Keratinocyte (primary cell): ENCODE measurements around the gene PARD3B. TPM values are rescaled to one million over a fixed set of nuclear protein-coding genes. Genes with fewer than 3 reads are reported as not detected.

Experiments used
- DNase-seq: peaks from one replicate; pipeline ENCODE4 v3.0.0-alpha.2; 2011; ENCODE audit warnings: low read depth, missing footprints, low spot score
- FAIRE-seq: peaks from 2 replicates; lab custom pipeline; 2011; peaks lifted over from hg19 to GRCh38; lab: Jason Lieb, UNC
- H2AFZ ChIP-seq: 2 replicates; pipeline ENCODE4 v1.6.0; 2012; ENCODE audit warnings: low read length, control low read depth, inconsistent platforms; ENCODE audit not compliant: control insufficient read depth
- H3K27ac ChIP-seq: 2 replicates; pipeline ENCODE4 v1.5.1; 2011; ENCODE audit warnings: low read length; ENCODE audit not compliant: control insufficient read depth, insufficient read depth
- H3K27me3 ChIP-seq: 3 replicates; pipeline ENCODE4 v1.6.0; 2011; ENCODE audit warnings: low read length; ENCODE audit not compliant: control insufficient read depth, insufficient read depth; ENCODE audit errors: extremely low read depth
- H3K36me3 ChIP-seq, 2 experiments: 2 replicates in 1 of 2; 3 replicates in 1 of 2; pipeline ENCODE4 v1.5.1; 2011; ENCODE audit warnings: low read length in 2 of 2, mild to moderate bottlenecking in 1 of 2; ENCODE audit not compliant: control insufficient read depth in 2 of 2, insufficient read depth in 2 of 2; ENCODE audit errors: extremely low read depth in 1 of 2
- H3K4me1 ChIP-seq: 3 replicates; pipeline ENCODE4 v1.5.1; 2011; ENCODE audit warnings: low read length; ENCODE audit not compliant: control insufficient read depth, insufficient read depth; ENCODE audit errors: extremely low read depth
- H3K4me2 ChIP-seq: 3 replicates; pipeline ENCODE4 v1.6.0; 2011; ENCODE audit warnings: low read depth, low read length; ENCODE audit not compliant: control insufficient read depth, insufficient read depth; ENCODE audit errors: extremely low read depth
- H3K4me3 ChIP-seq, 3 experiments: fragments of 200-600 bp in 1 of 3; sonication (generic) in 1 of 3; 2 replicates in 2 of 3; 3 replicates in 1 of 3; pipeline ENCODE4 v1.5.1; 2011 to 2016; ENCODE audit warnings: low read length in 3 of 3, mild to moderate bottlenecking in 3 of 3, control low read depth in 2 of 3, inconsistent platforms in 1 of 3, low read depth in 1 of 3, mixed read lengths in 1 of 3, mixed run types in 1 of 3, moderate library complexity in 1 of 3; ENCODE audit not compliant: control insufficient read depth in 2 of 3, insufficient read depth in 2 of 3; ENCODE audit errors: extremely low read depth in 1 of 3
- H3K79me2 ChIP-seq: 2 replicates; pipeline ENCODE4 v1.6.0; 2012; ENCODE audit warnings: low read length; ENCODE audit not compliant: control insufficient read depth, insufficient read depth
- H3K9ac ChIP-seq: 3 replicates; pipeline ENCODE4 v1.6.0; 2011; ENCODE audit warnings: low read length; ENCODE audit not compliant: control insufficient read depth, insufficient read depth; ENCODE audit errors: extremely low read depth
- H3K9me1 ChIP-seq: 3 replicates; pipeline ENCODE4 v1.6.0; 2011; ENCODE audit warnings: low read length; ENCODE audit not compliant: control insufficient read depth, insufficient read depth; ENCODE audit errors: extremely low read depth
- H3K9me3 ChIP-seq: 2 replicates; pipeline ENCODE4 v1.5.1; 2012; ENCODE audit warnings: low read depth, low read length; ENCODE audit not compliant: control insufficient read depth
- H4K20me1 ChIP-seq: 3 replicates; pipeline ENCODE4 v1.6.0; 2011; ENCODE audit warnings: low read length; ENCODE audit not compliant: control insufficient read depth, insufficient read depth; ENCODE audit errors: extremely low read depth
- EZH2 ChIP-seq: IDR thresholded peaks from one replicate; pipeline ENCODE4 v1.6.1; 2012; ENCODE audit warnings: inconsistent platforms, mild to moderate bottlenecking, low read length, moderate library complexity
- dilution Hi-C: fragments of 300-500 bp; cut with MboI; formaldehyde crosslinking; loops from one replicate; pipeline ENCODE4 v1.7.0; 2020; ENCODE audit warnings: low sequenced_read_pairs; ENCODE audit not compliant: extremely low pct_ligation_motif_present
- polyA plus RNA-seq, 5 experiments: library from polyadenylated mRNA; depleted of rRNA in 3 of 5; stranded (reverse) in 3 of 5; stranded (forward) in 1 of 5; unstranded in 1 of 5; fragments of >200 nt; gene quantifications; 1 replicate in 1 of 5; 2 replicates in 3 of 5; 3 replicates in 1 of 5; pipeline versions ENCODE4 v1.2.1 to v1.2.3, GENCODE V29; 2011 to 2012; ENCODE audit warnings: missing spikeins in 2 of 5, low read depth in 1 of 5, low replicate concordance in 1 of 5
- TF ChIP-seq, protein P1 (sequence below), 3 experiments: IDR thresholded peaks in 1 of 3; conservative IDR thresholded peaks in 1 of 3; optimal IDR thresholded peaks in 1 of 3; 2 replicates in 2 of 3; 3 replicates in 1 of 3; pipeline versions ENCODE3 to v1.5.1; 2011; ENCODE audit warnings: low read length in 3 of 3, mild to moderate bottlenecking in 3 of 3, moderate library complexity in 2 of 3, control low read depth in 1 of 3, inconsistent platforms in 1 of 3; ENCODE audit not compliant: insufficient read depth in 2 of 3; ENCODE audit errors: extremely low read depth in 1 of 3

Gene PARD3B
- polyA plus RNA-seq, 1 donor (not counting 4 experiments of a cell fraction or from before 2014, with no cell fraction given), result 1.2 TPM

DNA sequence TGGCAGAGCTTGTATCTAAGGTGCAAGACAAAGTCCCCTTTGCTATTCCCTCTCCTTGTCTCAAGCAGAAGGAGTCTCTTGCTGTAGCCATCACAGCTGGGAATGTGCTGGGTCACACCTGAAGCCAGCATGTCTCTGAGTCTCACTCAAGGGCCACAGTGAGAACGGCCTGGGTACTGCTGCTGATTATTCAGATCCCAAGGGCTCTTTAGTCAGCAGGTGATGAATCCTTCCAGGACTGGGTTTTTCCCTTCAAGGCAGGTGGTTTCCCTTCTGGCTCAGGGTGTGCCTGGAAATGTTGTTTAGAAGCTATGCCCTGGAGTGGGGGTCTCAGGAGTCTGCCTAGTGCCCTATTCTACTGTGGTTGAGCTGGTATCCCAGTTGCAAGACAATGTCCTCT, 356.3 kb downstream of the PARD3B start:
- Histone ChIP-seq H3K27ac (no peak overlapping the region), H3K27me3 (no peaks in the 10 kb centered on the region), H3K4me1 (peaks cover 9% of the 10 kb centered on the region), H3K36me3 (no peaks in the 10 kb centered on the region), H2AFZ (no peak overlapping the region), H3K4me3 (no peak overlapping the region), H3K4me2 (no peak overlapping the region), H3K9ac (no peak overlapping the region), H3K9me3 (no peaks in the 10 kb centered on the region), H4K20me1 (no peaks in the 10 kb centered on the region), H3K79me2 (no peaks in the 10 kb centered on the region), H3K9me1 (no peaks in the 10 kb centered on the region)
- FAIRE-seq (no peak), DNase-seq (no peak)
- dilution Hi-C loops, result no loop called here
- TF ChIP-seq, protein P1, sequence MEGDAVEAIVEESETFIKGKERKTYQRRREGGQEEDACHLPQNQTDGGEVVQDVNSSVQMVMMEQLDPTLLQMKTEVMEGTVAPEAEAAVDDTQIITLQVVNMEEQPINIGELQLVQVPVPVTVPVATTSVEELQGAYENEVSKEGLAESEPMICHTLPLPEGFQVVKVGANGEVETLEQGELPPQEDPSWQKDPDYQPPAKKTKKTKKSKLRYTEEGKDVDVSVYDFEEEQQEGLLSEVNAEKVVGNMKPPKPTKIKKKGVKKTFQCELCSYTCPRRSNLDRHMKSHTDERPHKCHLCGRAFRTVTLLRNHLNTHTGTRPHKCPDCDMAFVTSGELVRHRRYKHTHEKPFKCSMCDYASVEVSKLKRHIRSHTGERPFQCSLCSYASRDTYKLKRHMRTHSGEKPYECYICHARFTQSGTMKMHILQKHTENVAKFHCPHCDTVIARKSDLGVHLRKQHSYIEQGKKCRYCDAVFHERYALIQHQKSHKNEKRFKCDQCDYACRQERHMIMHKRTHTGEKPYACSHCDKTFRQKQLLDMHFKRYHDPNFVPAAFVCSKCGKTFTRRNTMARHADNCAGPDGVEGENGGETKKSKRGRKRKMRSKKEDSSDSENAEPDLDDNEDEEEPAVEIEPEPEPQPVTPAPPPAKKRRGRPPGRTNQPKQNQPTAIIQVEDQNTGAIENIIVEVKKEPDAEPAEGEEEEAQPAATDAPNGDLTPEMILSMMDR (optimal IDR thresholded peaks at IDR 0.05 in 1 of 3, IDR thresholded peaks at IDR 0.05 in 1 of 3, conservative IDR thresholded peaks at IDR 0.05 in 1 of 3; ENCODE audit: extremely low read depth in 1 of 3, insufficient read depth in 2 of 3, low read length in 3 of 3), result no peak
- no peak for TF ChIP-seq EZH2

DNA sequence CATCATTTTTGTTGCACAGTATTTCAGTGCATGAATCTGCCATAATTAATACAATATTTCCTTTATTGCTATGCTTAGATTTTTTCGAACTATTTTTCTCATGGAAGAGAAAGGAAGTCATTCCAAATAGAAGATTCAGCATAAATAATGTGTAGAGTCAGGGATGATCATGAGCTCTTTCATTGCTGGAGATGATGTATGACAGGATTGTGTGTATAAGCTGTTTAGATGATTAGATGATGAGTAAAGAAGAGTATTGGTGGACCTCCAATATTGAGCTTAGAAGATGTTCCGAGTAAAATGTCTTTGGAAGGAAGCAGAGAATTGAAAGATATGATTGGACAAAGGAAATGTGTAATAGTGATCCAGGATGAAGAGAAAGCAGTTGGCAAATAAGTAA, 364.5 kb downstream of the PARD3B start:
- dilution Hi-C loops, result no loop called here
- Histone ChIP-seq H3K4me3 (no peak overlapping the region), H3K4me2 (no peak overlapping the region), H3K9ac (no peak overlapping the region), H3K9me3 (no peaks in the 10 kb centered on the region), H3K9me1 (no peaks in the 10 kb centered on the region), H3K27me3 (no peaks in the 10 kb centered on the region), H3K36me3 (no peaks in the 10 kb centered on the region), H3K4me1 (no peaks in the 10 kb centered on the region), H2AFZ (no peak overlapping the region), H4K20me1 (no peaks in the 10 kb centered on the region), H3K27ac (no peak overlapping the region), H3K79me2 (no peaks in the 10 kb centered on the region)
- FAIRE-seq (no peak), DNase-seq (no peak)
- no peak for TF ChIP-seq EZH2
- TF ChIP-seq, protein P1 (optimal IDR thresholded peaks at IDR 0.05 in 1 of 3, IDR thresholded peaks at IDR 0.05 in 1 of 3, conservative IDR thresholded peaks at IDR 0.05 in 1 of 3; ENCODE audit: extremely low read depth in 1 of 3, insufficient read depth in 2 of 3, low read length in 3 of 3), result no peak
